NCI-H748 (cell line): ENCODE measurements around the gene IL13RA1.
"Not testable (repeated sequence)": the region's sequence is repeated elsewhere in the genome, so short reads cannot be mapped to it uniquely, and the experiment has no call there.

Experiments
- DNase-seq: peaks from one replicate; lab custom pipeline; 2025; ENCODE audit not compliant: unreplicated experiment; lab: John Stamatoyannopoulos, UW

Gene IL13RA1

GRCh38 chrX:118727686-118728339 is 407 bp downstream of the IL13RA1 start:
- peak; percentile 61 for DNase-seq

- no peak for DNase-seq
These were observed 1.7 kb downstream of the IL13RA1 start for GRCh38 chrX:118729042-118729652.

DNA sequence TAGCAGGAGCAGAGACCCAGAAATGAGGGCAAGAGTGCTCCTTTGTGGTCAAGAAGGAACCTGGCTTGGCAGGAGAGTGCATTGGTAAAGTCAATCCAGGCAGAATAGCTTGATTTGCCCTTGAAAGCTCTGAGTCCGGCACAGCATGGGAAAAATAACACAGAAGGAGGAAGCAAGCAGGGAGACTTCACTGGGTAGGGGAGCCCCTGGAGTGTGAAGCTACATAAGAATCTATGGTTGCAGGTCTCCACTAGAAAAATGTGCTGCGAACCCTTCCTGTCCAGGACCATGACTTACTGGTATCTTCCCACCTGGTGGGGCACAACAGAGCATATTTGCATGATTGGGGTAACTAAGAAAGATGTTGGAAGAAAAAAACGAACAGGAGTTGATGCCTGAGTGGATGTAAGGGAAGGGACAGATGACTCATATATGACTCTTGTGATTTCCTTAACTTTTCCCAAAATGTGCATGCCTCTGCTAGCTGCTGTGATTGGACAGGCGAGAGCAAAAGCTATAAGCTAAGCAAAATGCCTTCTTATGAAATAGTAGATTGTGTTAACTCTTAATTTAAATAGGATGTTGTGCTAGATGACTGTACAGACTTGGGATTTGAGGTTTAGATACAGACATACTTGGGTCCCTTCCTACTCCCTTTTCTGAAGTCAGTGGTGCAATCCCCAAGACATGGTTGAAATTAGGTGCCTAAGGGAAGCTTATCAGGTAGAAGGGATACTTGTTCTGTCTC is 3.3 kb downstream of the IL13RA1 start:
- DNase-seq, result no peak

GRCh38 chrX:118732551-118732950 is 5.1 kb downstream of the IL13RA1 start:
- not testable (repeated sequence) for DNase-seq

DNA sequence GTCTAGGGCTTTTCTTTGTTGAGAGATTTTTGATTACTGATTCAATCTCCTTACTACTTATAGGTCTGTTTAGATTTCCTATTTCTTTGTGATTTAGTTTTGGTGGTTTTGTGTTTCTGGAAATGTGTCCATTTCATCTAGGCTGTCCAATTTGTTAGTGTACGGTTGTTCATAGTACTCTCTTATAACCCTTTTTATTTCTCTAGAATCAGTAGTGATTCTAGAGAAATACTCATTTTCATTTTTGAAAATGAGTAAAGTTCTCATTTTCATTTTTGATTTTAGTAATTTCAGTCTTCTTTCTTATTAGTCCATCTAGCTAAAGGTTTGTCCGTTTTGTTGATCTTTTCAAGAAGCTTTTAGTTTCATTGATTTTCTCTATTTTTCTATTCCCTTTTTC is 7.5 kb downstream of the IL13RA1 start:
- DNase-seq, result no peak

DNA sequence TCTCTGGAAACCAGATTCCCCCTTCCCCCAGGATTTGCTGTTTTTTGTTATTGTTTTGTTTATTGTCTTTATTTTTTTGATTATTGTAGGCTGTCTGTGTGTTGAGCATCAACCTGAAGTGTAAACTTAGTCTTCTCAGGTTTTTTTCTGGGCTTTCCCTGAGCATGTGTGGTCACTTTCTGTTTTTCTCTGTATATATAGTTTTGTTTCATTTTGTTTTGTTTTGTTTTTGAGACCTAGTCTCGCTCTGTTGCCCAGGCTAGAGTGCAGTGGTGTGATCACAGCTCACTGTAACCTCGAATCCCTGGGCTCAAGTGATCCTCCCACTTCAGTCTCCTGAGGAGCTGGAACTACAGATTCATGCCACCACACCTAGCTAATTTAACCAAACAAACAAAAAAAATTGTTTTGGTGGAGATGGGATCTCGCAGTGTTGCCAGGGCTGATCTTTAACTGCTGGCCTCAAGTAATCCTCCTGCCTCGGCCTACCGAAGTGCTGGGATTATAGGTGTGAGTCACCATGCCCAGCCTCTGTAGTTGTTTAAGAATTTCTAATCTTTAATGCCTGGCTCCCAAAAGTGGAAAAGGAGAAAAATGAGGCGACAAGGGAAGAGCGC is 9.1 kb downstream of the IL13RA1 start:
- no peak for DNase-seq

DNA sequence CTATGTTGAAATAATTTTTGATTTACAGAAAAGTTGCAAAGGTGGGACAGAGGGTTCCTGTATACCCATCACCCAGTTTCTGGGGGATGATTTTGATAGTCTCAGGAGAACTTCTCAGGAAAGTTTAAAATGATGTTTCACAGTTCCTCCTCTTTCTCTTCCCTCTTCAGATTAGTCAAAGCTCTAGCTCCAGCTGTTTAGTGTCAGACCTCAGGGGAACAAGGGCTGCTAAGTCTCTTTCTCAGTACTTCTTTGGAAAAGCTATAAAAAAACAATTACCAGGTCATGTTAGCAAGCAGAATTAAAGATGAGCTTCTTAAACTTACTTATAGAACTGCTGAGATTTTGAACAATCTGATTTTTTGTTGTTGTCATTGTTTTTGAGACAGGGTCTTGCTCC is 12.2 kb downstream of the IL13RA1 start:
- no peak for DNase-seq

- no peak for DNase-seq
These were observed 13.0 kb downstream of the IL13RA1 start for GRCh38 chrX:118740276-118740889.

DNA sequence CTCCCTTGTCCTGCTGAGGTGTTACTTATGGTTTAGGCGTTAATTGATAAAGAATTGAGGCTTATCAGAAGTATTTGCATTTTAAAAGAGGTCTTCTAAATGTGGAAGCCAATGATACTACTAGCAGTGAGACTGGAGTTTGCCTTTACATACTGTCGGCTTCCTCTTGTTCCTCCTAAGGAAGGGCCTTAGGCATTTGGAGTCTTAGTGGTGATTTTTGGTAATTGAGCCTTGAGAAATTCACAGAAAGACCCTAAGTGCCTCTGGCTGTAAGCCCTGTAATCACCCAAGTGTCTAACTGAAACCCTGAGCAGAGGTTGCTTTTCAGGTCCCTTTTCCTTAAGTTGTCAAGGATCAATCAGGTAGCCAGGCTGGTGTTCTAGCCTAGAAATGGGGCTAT is 14.8 kb downstream of the IL13RA1 start:
- DNase-seq, result no peak

- no peak for DNase-seq
These were observed 18.2 kb downstream of the IL13RA1 start for GRCh38 chrX:118745570-118745969.

DNA sequence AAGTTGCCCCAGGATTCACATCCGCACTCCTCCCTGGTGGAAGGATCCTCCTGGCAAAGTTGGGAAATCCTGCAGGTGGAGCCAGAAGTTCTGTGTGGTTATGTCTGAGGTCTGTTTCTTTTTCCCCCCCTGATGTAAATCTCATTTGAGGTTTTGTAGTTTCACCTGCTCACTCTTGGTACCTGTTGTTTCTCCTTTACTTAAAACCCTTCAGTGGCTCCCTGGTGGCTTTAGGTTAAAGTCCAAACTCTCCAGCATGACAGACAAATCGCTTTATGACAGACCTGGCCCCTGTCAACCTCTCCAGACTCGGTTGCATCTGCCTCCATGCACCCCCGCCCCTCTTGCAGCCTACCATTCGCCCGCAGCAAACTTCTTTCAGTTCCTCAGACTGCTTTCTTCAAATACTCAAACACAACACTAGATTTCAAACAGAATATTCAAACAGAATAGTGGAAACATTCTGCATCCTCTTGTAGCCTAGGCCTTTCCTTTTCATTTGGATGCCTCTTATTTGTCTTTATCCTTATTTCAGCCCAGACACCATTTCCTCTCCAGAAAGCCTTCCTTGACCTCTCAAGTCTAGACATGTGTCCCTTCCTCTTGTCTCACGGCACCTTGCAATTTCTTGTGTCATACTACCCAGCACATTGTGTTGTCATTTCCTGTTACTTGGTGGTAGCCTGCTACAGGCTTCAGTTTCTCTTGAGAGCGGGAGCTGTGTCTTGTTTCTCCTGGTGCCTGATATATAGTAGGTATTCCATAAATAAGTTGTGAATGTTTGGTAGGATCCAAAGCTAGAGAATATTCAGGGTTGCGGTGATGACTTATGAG is 24.8 kb downstream of the IL13RA1 start:
- DNase-seq, result no peak

DNA sequence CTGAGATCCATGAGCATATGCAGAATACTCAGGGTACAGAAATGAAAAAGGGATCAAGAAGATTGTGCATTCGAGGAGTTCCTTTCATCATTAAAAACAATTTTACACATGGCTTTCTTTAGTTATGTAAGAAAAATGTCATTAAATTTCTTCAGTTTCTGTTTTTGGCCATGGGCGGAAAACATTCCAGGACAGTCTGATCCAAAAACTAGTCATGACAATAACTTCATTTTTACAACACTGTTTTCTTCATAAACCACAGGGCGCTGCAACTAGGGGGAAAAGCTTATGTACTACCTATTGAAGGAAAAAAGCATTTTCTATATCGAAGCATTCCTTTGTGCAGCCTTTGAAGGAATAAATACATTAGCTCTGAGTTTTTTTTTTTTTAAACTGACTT is 28.2 kb downstream of the IL13RA1 start:
- no peak for DNase-seq

GRCh38 chrX:118756101-118756500 is 28.7 kb downstream of the IL13RA1 start:
- DNase-seq, result no peak

- DNase-seq, result no peak
These were observed 31.1 kb downstream of the IL13RA1 start for GRCh38 chrX:118758511-118758910.

- no peak for DNase-seq
These were observed 32.6 kb downstream of the IL13RA1 start for GRCh38 chrX:118760025-118760424.

DNA sequence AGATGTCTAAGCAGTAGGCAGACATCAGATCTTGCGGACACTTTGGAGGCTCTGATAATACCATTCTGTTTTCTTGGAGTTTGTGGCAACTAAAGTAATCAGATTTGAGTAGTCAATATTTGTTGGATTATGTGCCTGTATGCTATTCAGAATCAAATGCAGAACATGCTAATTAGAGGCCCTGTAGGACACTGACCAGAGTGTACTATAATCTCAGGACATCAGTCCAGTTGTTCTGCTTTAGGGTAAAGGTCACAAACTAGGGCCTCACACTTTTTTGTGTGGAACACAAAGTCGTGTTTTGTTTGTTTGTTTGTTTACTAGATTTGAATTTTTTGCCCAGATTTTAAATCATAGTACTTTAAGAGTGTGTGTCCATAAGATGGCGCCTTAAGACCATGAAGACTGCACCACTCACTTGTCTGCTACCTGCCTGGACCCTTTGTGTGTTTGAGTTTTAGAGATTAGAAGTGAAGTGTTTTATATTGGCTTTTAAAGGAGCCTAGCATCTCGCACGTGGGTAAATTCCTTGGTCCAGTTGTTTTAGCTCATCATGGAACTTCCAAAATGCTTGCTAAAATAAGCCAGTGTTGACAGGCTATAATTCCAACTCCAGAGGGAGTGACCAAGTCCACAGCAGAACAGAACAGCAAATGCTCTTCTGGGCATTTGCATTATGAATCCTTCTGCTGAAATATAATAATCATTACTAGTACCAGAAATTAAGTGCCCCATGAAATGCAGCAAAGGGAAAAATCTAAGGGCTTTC is 34.7 kb downstream of the IL13RA1 start:
- DNase-seq, result no peak

GRCh38 chrX:118763489-118763888 is 36.1 kb downstream of the IL13RA1 start:
- no peak for DNase-seq

DNA sequence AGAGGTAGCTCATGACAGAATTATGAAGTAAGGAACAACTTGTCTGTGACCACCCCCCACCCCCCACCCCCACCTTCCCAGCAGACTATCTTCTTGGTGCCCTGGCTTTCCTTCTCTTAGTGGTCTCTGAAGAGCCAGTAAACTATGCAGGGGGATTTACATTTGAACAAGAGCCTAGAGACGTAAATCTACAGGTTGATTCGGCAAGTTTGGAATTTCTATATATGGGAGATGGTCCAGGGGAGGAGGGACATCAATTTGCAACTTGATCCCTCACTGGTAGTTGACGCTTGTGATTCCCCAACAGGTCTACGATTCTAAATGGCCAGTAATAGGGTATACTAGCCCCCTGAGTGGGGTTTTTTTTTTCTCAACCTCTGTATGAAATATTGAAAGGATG is 36.7 kb downstream of the IL13RA1 start:
- no peak for DNase-seq

DNA sequence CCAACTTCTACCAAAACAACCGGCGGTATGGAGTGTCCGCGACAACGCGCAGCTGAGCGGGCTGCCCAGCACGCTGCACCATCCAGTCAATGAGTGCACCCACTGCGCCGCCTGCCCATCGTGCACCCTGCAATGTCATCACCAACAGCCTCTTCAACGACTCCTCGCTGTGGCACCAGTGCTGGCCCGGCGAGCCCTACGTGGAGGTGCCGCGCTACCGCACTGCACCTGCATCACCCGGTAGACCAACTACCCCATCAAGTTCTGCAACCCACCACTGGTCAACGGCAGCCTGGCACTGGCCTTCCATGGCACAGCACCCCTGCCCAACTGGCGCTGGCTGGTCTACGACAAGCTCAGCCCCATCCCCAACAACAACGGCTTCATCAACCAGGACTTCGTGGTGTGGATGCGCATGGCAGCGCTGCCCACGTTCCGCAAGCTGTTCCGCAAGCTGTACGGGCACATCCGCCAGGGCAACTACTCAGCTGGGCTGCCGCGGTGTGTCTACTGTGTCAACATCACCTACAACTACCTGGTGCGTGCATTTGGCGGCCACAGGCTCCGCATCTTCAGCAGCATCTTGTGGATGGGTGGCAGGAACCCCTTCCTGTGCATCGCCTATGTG is 42.8 kb downstream of the IL13RA1 start:
- no peak for DNase-seq
